Measurements from ENCODE around the gene HUNK.
"Not testable (repeated sequence)": the region's sequence is repeated elsewhere in the genome, so short reads cannot be mapped to it uniquely, and the experiment has no call there.

HUNK gene

GRCh38 chr21:31999810-32000468 is 127.1 kb downstream of the HUNK start:
- no peak for DNase-seq (ENCODE audit: low read depth, low spot score)

GRCh38 chr21:32001390-32001789 is 128.6 kb downstream of the HUNK start:
- DNase-seq (ENCODE audit: low read depth, low spot score): no peak

- no peak for DNase-seq (ENCODE audit: low read depth, low spot score)
Measured at GRCh38 chr21:32003411-32003810, 130.6 kb downstream of the HUNK start.

- no peak for DNase-seq (ENCODE audit: low read depth, low spot score)
Measured at GRCh38 chr21:32004291-32004690, 131.5 kb downstream of the HUNK start.

GRCh38 chr21:32007456-32007855 is 134.6 kb downstream of the HUNK start:
- no peak for DNase-seq (ENCODE audit: low read depth, low spot score)

GRCh38 chr21:32008714-32009113 is 135.9 kb downstream of the HUNK start:
- DNase-seq (ENCODE audit: low read depth, low spot score): no peak

GRCh38 chr21:32009263-32009662 is 136.4 kb downstream of the HUNK start:
- no peak for DNase-seq (ENCODE audit: low read depth, low spot score)

- DNase-seq (ENCODE audit: low read depth, low spot score): no peak
Measured at GRCh38 chr21:32015461-32016139, 142.8 kb downstream of the HUNK start.

GRCh38 chr21:32018381-32018780 is 145.6 kb downstream of the HUNK start:
- no peak for DNase-seq (ENCODE audit: low read depth, low spot score)

- no peak for DNase-seq (ENCODE audit: low read depth, low spot score)
Measured at GRCh38 chr21:32020564-32020963, 147.7 kb downstream of the HUNK start.

GRCh38 chr21:32021319-32021994 is 148.6 kb downstream of the HUNK start:
- DNase-seq (ENCODE audit: low read depth, low spot score): no peak

GRCh38 chr21:32022146-32022545 is 149.3 kb downstream of the HUNK start:
- DNase-seq (ENCODE audit: low read depth, low spot score): no peak

GRCh38 chr21:32030146-32030652 is 157.4 kb downstream of the HUNK start:
- DNase-seq (ENCODE audit: low read depth, low spot score): no peak

GRCh38 chr21:32034850-32035249 is 162.0 kb downstream of the HUNK start:
- no peak for DNase-seq (ENCODE audit: low read depth, low spot score)

- no peak for DNase-seq (ENCODE audit: low read depth, low spot score)
Measured at GRCh38 chr21:32035617-32036016, 162.8 kb downstream of the HUNK start.

GRCh38 chr21:32036756-32037155 is 163.9 kb downstream of the HUNK start:
- DNase-seq (ENCODE audit: low read depth, low spot score): no peak

GRCh38 chr21:32038751-32039150 is 165.9 kb downstream of the HUNK start:
- not testable (repeated sequence) for DNase-seq (ENCODE audit: low read depth, low spot score)

- DNase-seq (ENCODE audit: low read depth, low spot score): no peak
Measured at GRCh38 chr21:32043458-32043857, 170.6 kb downstream of the HUNK start.

GRCh38 chr21:32044205-32045180 is 171.7 kb downstream of the HUNK start:
- DNase-seq (ENCODE audit: low read depth, low spot score): no peak

- DNase-seq (ENCODE audit: low read depth, low spot score): no peak
Measured at GRCh38 chr21:32046191-32046590, 173.4 kb downstream of the HUNK start.

- no peak for DNase-seq (ENCODE audit: low read depth, low spot score)
Measured at GRCh38 chr21:32048353-32048752, 175.5 kb downstream of the HUNK start.

Data from brain pericyte (primary cell).